ENCODE results near the gene TFIP11.

DNA sequence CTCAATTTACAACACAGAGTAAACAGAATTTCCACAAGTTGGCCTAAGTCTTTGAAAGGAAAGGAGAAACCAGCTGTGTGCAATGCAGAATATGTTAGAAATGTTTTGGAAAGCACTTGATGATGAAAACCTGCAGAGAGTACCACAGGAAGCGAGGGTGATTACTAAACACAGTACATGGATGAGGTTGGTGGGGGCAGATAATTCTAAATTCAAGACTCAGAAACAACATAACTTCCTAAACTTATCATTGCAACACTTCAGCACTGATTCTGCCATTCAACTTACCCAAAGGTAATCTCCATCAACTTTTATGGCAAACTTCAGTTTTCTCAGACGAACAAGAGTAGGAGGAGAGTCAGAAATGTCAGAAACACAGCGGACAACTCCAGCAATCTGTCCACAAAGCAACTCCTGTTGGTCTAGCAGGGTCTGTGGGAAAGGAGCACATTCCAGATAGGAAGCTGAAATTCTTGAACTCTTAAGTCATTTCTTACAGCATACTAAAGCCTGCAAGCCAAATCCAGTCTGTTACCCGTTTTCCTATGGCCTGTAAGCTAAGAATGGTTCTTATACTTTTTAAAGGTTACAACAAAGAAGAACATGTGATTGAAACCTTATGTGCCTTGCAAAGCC, 35.5 kb downstream of the TFIP11 start:
- TF ChIP-seq, protein P1, sequence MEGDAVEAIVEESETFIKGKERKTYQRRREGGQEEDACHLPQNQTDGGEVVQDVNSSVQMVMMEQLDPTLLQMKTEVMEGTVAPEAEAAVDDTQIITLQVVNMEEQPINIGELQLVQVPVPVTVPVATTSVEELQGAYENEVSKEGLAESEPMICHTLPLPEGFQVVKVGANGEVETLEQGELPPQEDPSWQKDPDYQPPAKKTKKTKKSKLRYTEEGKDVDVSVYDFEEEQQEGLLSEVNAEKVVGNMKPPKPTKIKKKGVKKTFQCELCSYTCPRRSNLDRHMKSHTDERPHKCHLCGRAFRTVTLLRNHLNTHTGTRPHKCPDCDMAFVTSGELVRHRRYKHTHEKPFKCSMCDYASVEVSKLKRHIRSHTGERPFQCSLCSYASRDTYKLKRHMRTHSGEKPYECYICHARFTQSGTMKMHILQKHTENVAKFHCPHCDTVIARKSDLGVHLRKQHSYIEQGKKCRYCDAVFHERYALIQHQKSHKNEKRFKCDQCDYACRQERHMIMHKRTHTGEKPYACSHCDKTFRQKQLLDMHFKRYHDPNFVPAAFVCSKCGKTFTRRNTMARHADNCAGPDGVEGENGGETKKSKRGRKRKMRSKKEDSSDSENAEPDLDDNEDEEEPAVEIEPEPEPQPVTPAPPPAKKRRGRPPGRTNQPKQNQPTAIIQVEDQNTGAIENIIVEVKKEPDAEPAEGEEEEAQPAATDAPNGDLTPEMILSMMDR (IDR thresholded peaks at IDR 0.05): no peak
- no peak for TF ChIP-seq POLR2A (IDR thresholded peaks at IDR 0.05)

Data from vagina (tissue), 2 donors.